ENCODE results near the gene COPS8. TPM values are rescaled to one million over a fixed set of nuclear protein-coding genes. Genes with fewer than 3 reads are reported as not detected.

COPS8 gene
- total and polyA plus RNA-seq, 2 of the 4 experiments (the other 2 are of a cell fraction): 47.0 to 64.9 TPM

DNA sequence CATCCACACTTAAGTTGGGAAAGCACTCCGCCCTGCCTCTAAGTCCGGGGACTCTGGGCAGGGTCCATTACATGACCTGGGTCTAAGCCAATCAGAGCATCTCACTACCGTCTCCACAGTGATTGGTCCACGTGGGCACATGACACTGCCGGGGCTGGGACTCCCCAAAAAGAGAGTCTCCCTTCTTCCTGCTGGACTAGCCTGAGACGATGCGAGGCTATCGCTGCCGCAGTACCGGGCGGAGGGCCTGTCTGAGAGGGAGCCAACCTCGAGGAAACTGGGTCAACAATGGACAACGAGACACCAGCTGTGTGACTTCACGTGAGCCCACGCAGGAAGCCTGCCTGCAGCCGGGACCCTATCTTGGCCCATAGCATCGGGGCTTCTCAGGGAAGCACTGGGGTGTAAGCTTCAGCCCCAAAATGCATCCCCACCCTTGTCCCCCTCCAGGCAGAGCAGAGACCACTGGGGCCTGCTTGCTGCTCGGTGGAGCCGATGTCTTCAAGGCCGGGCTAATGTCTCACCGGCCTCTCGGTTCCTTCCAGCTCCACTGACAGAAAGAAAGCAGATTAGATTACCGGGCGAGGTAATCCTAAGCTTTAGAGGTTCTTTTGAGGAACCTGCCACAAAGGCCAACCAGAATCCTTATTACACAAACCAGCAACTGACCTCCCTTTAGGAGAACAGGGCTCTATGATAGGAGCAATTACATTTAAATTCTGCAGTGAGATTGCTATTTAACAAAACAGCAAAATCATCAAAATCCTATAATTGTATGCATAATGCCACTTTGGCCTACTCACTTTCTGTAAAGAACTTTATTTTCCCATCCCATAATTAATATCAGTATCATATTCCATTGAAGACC is 21.3 kb upstream of the COPS8 start (continued):
- TF ChIP-seq, protein P1, sequence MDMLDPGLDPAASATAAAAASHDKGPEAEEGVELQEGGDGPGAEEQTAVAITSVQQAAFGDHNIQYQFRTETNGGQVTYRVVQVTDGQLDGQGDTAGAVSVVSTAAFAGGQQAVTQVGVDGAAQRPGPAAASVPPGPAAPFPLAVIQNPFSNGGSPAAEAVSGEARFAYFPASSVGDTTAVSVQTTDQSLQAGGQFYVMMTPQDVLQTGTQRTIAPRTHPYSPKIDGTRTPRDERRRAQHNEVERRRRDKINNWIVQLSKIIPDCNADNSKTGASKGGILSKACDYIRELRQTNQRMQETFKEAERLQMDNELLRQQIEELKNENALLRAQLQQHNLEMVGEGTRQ (IDR thresholded peaks at IDR 0.05; ENCODE audit: low read depth, low read length): no peak

DNA sequence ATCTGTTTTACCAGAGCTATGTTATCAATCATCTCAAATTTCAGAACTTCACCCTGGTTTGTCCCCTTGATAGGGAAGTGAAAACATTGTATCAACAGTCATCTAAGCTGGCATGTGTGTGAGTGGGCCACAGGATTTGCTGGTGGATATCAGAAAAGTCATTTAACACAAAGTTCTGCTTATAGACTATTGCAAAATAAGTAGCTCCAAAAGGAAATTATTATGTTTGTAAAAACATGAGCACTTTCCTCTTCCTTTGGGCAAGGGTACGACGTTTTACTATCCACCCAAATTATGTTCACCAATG is 20.7 kb upstream of the COPS8 start:
- DNase-seq: no peak
- no peak overlapping the region for H3K27ac ChIP-seq (ENCODE audit: insufficient read depth, low read length)
- H2AK5ac ChIP-seq (ENCODE audit: low read depth, low read length): no peak overlapping the region
- H2BK20ac ChIP-seq (ENCODE audit: low read depth, low read length): no peak overlapping the region
- H3K18ac ChIP-seq (ENCODE audit: low read depth, low read length): no peak overlapping the region
- peaks cover 4% of the 10 kb centered on the region; the same call in 1 of the 2 replicates for H3K4me1 ChIP-seq (ENCODE audit: control insufficient read depth, insufficient read depth, low read length)
- dilution Hi-C loops (cut with HindIII; ENCODE audit: low sequenced_read_pairs, unreplicated experiment): no loop called here
- no peak overlapping the region for H4K5ac ChIP-seq (ENCODE audit: low read depth, low read length)
- no peaks in the 10 kb centered on the region for H4K20me1 ChIP-seq (ENCODE audit: insufficient read depth, low read length)
- H3K14ac ChIP-seq (replicated peaks; ENCODE audit: low read depth, low read length): no peak overlapping the region
- no peak overlapping the region for H2BK5ac ChIP-seq (ENCODE audit: low read depth, low read length, poor library complexity, severe bottlenecking)
- POLR2A ChIA-PET (ENCODE audit: unreplicated experiment): no interaction called here
- in situ Hi-C loops (cut with MboI; ENCODE audit: low sequenced_read_pairs): loop anchor here (10.0 kb wide), 1 partner anchor 1280 kb away; no protein-coding TSS in a partner anchor
- no peak for ATAC-seq (ENCODE audit: low read depth)
- H4K8ac ChIP-seq (ENCODE audit: low read depth in 2 of 2, low read length in 2 of 2): no peak overlapping the region
- no peaks in the 10 kb centered on the region for H3K9me1 ChIP-seq (ENCODE audit: insufficient read depth, low read length)
- no peaks in the 10 kb centered on the region for H3K9me3 ChIP-seq (ENCODE audit: control insufficient read depth, insufficient read depth, low read length)
- H3K4me2 ChIP-seq (ENCODE audit: low read depth, low read length): no peak overlapping the region
- CTCF ChIA-PET: no interaction called here
- H3K36me3 ChIP-seq (ENCODE audit: control insufficient read depth, insufficient read depth, low read length): no peaks in the 10 kb centered on the region
- no peak overlapping the region for H2AK9ac ChIP-seq (replicated peaks; ENCODE audit: low read depth, low read length, poor library complexity)
- no peaks in the 10 kb centered on the region for H3K79me1 ChIP-seq (ENCODE audit: low read depth in 1 of 2, low read length in 2 of 2)
- no peak overlapping the region for H4K91ac ChIP-seq (ENCODE audit: insufficient read depth, low read depth, low read length)
- no peak overlapping the region for H3K4ac ChIP-seq (ENCODE audit: low read depth, low read length)
- no peak overlapping the region for H3K56ac ChIP-seq (ENCODE audit: extremely low read depth, insufficient read depth, low read length)
- H3K23ac ChIP-seq (ENCODE audit: low read depth, low read length): no peak overlapping the region
- no peaks in the 10 kb centered on the region for H3K27me3 ChIP-seq (ENCODE audit: control insufficient read depth, insufficient read depth, low read length)
- H2BK15ac ChIP-seq (ENCODE audit: low read depth, low read length): no peak overlapping the region
- BruUV-seq (replicated peaks): no TSS peak
- no peak overlapping the region for H2BK120ac ChIP-seq (ENCODE audit: low read depth, low read length)
- TF ChIP-seq, protein P1 (IDR thresholded peaks at IDR 0.05; ENCODE audit: low read depth, low read length): no peak
- TF ChIP-seq MAFK (IDR thresholded peaks at IDR 0.05; ENCODE audit: low read depth, low read length): no peak
- TF ChIP-seq CHD1 (IDR thresholded peaks at IDR 0.05; ENCODE audit: low read depth, low read length): no peak
- no peak overlapping the region for H2AFZ ChIP-seq (replicated peaks; ENCODE audit: low read length, poor library complexity)
- no peak overlapping the region for H3K9ac ChIP-seq (ENCODE audit: low read depth, low read length)
- H3K4me3 ChIP-seq (ENCODE audit: insufficient read depth, low read depth, low read length): no peak overlapping the region
- WGBS, 2 experiments (ENCODE audit: extremely low coverage in 2 of 2, insufficient read length in 1 of 2): no CpG with 5 or more reads among the region's 2 CpGs
- intact Hi-C loops (cut with micrococcal nuclease): no loop called here
